B cell (primary cell): ENCODE data around the gene DNAJC11.

Source experiments
- CTCF ChIP-seq: fragments of 200-600 bp; IDR thresholded peaks from one replicate; pipeline ENCODE4 v1.8.0; 2022; ENCODE audit warnings: antibody characterized with exemption, mild to moderate bottlenecking
- EZH2 ChIP-seq: IDR thresholded peaks from 2 replicates; pipeline ENCODE4 v1.6.1; 2012; ENCODE audit warnings: borderline replicate concordance, low read depth, mild to moderate bottlenecking, moderate library complexity, low read length; ENCODE audit not compliant: insufficient read depth, poor library complexity, severe bottlenecking

- TF ChIP-seq CTCF: no peak
- no peak for TF ChIP-seq EZH2
Measured at GRCh38 chr1:6635910-6636760, 65.5 kb downstream of the DNAJC11 start.
